ENCODE data around the gene DUSP22.

Gene DUSP22

DNA sequence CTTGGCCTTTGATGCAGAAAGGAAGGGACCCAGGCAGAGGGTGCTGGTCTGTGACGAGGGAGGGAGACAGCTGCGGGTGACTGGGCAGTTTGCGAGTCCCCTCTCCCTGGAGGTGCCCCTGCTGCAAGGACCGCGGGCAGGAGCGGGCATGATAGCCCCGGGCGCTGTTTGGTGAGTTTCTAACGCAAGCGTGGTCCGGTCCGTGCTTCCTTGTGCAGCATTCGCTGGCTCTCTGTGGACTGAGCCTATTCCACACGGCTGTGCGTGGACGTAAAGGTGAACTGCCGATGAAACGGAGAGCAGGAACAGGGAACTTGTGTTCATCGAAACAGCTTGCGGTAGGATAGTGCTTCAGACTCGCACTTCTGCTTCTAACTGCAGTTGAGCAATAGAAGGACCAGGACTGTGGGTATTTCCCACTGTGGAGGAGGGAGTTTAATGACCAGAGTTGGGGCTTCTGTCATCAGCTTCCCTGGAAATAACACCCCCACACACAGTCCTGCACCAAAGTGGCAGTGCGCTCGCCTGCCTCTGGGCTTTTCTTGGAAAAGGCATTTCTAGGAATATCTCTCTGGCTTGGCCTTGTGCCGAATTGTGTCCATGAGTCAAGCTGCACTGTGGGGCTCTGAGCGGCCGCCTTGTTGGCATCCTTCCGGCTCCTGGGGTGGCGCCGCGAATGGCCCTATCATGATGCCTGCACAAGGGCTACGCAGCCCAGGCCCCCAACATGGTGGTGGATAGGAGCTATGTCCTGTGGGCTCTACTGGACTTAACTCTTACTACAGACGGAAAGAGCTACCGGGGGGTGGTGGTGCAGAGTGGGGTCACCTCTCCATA is 48.9 kb downstream of the DUSP22 start:
- no peak for DNase-seq

DNA sequence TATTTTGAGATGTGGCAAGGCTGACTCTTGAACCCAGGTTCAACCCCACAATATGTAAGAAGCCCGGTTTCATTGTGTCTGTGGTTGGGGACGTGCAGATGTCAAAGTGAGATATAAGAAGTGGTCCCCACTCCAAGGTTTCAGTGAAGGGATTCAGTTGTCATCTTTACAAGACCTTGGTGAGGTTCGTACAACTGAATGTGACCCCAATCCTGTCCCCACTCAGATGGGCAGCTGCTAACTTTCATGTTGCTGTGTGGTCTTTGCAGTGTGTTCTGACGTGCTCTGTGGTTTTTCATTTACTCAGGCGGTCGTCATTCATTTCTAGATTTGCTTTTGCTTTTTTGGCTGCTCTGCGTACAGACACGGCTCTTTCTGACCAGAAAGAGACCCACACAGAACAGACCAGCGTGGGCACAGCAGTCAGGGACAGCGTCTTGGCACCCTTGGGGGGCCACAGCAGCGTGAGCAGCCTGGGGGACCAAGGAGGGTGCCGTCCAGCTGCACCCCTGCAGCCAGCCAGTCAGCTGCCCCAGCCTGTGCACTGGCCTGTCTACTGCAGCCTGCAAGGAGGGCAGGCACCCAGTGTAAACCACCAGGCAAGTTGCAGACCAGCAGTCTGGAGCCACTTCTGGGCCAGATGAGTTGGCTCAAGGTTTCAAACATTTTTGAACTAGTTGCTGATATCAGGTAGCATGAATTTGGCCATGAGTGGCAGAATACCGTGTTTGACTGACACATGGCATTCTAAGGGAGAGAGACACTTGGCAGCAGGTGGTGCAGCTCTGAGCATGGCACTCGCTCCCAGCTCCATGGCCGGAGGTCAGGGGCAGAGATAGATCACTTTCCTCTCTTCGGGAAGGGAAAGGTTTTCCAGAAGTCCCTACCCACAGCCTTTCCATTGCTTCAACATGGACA is 49.9 kb downstream of the DUSP22 start:
- DNase-seq, result no peak

DNA sequence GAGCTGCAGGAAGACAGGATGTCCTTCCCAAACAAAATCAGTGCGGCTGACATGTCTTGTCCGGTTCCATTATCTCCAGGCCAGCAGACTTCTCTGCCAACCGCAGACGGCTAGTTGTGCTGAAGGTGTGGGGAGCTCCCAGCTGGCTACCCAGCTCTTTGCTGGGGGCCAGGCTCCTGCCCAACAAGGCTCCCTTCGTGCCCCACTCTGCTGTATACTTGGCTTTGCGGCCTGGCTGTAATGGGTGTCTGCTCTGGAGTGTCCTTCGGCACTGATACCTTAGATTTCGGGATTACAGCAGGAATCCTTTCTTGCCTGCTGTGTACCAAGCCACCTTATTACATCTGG is 50.5 kb downstream of the DUSP22 start:
- no peak for DNase-seq

DNA sequence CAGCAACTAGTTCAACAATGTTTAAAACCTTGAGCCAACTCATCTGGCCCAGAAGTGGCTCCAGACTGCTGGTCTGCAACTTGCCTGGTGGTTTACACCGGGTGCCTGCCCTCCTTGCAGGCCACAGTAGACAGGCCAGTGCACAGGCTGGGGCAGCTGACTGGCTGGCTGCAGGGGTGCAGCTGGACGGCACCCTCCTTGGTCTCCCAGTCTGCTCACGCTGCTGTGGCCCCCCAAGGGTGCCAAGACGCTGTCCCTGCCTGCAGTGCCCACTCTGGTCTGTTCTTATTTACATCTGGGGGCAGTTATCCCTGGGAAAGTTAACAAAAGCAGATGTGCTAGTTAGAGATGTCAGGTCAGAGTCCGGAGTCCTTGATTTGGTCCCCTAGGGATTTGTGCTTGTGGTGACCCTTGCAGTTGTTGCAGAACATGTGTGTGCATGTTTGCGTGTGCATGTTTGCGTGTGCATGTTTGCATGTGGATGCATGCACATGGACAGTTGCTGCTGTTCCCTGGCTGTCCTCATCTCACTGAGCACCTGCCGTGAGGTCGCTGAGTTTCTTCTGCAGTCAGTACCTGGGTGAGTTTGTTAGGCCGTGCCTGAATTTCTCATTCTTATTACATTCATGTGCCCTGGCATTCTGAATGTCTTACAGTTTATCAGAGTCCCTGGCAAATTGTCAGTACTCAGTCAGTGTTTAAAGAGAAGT is 51.1 kb downstream of the DUSP22 start:
- no peak for DNase-seq

DNA sequence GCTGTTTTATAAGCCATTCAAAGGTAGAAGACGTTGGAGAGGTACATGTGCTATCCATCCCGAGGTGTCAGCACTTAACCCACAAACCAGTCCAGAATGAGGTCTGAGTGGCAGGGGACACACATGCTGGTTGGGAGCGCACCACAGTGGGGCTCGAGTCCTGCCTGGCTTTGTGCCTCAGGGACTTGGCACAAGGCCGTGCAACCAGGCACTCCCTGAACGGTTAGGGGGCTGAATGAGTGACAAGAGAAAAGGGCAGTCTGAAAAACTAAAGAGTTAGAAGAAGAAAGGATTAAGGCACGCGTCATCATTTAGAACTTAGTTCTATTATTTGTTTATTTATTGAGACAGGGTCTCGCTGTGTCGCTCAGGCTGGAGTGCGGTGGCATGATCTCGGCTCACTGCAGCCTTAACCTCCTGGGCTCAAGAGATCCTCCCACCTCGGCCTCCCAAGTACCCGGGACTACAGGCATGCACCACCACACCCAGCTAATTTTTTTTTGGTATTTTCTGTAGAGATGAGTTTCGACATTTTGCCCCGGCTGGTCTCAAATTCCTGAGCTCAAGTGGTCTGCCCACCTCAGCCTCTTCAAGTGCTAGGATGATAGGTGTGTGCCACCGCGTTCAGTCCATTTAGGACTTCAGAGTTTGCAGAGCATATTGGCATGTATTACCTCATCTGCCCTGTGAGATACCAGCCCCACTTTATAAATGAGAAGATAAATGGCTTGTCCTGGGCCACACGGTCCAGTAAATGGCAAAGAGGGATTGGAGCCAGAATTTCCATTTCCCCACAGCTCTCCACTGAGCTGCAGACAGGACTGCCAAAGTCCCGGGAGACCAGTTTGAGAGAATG is 51.9 kb downstream of the DUSP22 start:
- DNase-seq, result no peak

- no peak for DNase-seq
Observed at GRCh38 chr6:344816-345340, 52.6 kb downstream of the DUSP22 start.

DNA sequence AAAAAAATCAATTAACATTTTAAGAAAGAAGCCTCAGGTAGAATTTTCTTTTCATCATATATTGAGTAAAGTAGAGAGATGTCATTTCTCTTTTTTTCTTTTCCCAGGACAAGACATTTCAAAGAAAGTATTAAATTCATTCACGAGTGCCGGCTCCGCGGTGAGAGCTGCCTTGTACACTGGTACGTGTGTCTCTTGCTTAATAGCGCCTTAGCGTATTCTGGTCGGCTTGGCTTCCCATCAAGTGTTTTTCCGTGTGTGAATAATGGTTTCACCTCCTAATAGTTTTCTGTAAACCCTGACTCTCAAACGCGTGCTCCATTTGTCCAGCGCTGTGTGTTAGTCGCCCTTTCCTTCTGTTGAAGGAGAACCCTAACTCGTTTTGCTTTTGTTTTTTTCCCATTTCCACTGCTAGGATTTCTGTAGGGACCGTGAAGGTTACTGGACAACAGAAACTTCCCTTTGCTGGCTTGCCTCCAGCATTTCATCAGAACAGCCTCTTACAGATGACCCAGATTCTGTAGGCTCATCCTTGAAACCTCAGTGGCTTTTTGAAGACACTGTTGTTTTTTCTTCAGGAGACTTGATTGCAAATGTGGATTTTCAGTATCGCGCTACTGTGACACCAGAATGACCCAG is 53.6 kb downstream of the DUSP22 start:
- DNase-seq, result no peak

GRCh38 chr6:346386-347030 is 54.2 kb downstream of the DUSP22 start:
- no peak for DNase-seq

DNA sequence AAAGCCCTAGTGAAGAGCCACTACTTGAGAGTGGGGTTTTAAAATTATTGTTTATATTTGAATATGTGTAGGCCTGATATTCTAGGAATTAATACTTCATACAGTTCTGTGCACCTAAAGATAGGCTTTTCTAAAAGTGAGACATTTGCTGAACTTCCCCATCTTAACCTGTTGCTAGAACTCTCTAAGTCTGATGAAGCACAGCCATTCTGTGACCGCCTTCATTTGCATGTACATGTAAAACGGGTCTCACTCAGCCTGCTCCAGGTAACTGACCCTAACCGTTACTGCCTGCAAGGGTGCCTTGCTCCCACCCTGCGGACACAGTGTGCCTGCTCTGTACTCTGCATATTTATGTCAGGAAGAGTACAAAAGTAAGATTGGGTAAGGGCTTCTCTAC is 54.9 kb downstream of the DUSP22 start:
- DNase-seq, result no peak

DNA sequence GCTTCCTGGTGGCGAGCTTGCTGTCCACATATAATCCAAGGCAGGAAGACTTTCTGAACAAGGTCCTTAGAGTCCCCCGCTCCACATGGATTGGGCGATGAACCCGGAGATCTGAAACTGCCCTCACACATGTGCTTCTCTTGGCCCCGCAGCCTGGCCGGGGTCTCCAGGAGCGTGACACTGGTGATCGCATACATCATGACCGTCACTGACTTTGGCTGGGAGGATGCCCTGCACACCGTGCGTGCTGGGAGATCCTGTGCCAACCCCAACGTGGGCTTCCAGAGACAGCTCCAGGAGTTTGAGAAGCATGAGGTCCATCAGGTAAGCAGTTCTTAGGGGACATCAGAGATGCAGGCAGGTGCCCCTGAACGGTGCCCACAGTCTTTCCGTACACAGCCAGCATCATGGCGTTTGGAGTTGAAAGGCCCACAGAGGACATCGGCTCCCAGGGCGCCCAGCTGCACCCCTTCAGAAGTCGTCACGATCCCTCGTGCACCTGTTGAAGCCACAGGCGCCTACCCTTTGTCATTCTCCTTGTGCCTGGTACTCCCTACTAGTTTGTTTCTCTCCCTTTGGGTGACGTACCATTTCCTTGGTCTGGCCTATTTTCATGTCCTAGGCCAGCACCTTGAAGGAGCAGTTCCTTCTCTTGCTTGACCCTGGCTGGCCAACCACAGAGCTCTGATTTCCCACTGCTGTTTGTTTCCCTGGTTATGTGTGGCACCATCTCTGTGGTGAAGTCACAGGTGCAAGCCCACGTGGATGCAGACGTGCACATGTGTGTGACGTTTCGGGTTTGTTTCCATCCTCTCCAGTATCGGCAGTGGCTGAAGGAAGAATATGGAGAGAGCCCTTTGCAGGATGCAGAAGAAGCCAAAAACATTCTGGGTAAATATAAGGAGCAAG is 55.9 kb downstream of the DUSP22 start:
- no peak for DNase-seq

DNA sequence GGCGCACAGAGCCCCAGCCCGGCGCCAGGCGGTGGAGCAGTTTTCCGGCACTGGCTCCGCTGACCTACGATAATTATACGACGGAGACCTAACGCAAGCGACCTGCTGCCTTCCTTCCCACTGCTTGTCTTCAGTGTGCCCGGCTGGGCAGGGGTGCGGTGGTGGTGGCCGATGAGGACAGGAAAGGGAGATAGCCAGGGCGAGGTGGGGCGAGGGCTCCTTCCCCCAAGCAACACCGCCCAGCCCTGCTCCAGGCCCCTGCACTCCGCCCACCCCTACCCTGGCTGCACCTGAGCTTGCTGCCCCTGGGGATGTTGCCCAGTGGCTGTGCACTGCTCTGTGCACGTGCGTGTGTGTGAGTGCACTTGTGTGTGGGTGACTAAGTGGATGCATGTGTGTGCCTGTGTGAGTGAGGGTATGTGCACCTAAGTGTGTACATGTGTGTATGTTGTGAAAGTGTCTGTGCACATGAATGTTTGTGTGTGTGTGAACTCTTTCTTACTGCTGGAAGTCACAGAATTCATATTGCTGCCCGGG is 56.6 kb downstream of the DUSP22 start:
- no peak for DNase-seq

DNA sequence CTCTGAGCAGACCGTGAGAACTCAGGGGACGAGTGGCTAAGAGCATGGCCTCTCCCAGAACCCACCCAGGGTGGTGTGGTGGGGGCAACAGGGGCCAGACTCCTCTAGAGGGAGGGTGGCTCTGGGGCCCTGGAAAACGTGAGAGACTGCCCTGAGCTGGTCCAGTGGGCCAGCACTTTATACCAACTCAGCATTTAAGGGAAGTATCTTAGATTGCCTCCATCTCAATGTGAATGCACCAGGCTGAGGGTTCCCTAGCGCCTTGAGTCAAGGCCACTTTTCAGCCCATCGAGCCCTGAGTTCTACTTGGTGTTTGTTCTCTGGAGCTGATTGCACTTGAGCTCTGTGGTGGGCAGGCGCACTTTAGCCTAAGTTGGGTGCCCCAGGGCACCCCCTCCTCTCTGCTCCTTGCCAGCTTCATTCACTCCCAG is 57.2 kb downstream of the DUSP22 start:
- DNase-seq, result no peak

GRCh38 chr6:350371-350770 is 58.1 kb downstream of the DUSP22 start:
- DNase-seq, result no peak

DNA sequence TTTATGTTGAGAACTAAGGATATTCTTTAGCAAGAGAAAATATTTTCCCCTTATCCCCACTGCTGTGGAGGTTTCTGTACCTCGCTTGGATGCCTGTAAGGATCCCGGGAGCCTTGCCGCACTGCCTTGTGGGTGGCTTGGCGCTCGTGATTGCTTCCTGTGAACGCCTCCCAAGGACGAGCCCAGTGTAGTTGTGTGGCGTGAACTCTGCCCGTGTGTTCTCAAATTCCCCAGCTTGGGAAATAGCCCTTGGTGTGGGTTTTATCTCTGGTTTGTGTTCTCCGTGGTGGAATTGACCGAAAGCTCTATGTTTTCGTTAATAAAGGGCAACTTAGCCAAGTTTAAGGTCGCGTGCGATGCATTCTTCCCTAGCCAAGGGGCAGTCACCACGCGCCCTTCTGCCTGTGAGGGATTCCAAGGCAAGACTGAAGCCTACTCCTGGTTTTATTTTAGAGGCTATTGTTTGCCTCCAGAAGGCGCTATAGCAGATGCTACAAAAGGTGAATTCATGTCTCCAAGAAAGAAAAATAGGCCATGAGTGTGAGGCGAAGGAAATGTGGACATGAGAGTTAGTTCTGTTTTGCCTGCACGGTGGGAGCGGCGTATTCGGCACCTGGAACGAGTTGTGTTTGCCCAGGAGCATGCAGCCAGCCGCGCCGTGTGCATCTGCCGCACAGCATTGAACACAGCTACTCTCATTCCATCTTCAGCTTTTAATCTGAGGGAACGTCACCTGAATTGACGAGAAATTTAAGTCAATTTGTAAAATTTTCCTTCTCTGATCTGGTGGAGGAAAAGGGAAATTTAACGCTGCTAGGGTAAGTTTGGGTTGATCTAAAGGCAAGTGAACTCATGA is 59.0 kb downstream of the DUSP22 start:
- no peak for DNase-seq

DNA sequence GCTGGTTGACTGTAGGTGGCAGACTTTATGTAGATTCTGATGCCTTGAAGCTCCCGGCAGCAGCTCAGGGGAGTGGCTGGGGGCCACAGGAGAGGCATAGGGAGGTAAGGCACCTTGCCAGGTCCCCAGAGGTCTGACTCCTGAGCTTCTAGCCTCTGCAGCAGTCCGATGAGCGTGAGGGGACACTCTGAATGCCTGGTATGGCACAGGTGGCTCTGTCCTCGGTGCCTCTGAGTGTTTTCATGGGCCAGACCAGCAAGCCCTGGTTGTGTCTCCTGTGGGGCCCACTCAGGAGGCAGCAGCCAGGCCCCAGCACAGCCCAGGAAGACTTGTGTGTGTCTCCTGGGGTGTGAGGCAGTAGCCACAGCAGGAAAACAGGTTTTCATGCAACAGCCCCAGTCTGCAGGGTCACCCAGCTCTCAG is 59.6 kb downstream of the DUSP22 start:
- no peak for DNase-seq

DNA sequence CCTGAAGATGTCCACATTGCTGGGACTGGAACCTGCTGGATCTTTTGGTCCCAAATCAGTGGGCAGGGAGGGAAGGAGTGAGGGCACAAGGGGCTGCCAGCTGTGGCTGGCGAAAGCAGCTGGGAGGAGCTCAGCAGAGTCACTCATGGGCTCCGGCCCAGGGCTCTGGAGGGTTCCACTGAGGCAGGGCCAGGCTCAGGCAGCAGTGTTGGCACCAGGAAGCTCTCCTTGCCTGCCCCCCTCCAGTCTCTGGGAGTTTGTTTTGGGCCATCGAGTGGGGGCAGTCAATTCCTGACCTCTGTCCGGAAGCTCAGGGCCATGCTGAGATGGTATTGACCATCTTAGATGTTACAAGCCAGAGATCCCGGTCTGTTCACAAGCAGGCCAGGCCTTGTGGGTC is 60.2 kb downstream of the DUSP22 start:
- DNase-seq, result no peak

- no peak for DNase-seq
Observed at GRCh38 chr6:352896-353470, 60.7 kb downstream of the DUSP22 start.
